Neural progenitor cell (in vitro differentiated cells): Measurements from ENCODE around the gene CDNF.

Experiments
- EZH2 ChIP-seq: fragments of 200-600 bp; sonication (generic); IDR thresholded peaks from 2 replicates; pipeline ENCODE4 v1.6.1; 2017; ENCODE audit warnings: antibody characterized with exemption, mild to moderate bottlenecking, moderate library complexity
- EZH2phosphoT487 ChIP-seq: fragments of 200-600 bp; sonication (generic); IDR thresholded peaks from 2 replicates; pipeline ENCODE4 v1.6.1; 2017; ENCODE audit warnings: antibody characterized with exemption
- TF ChIP-seq, protein P1 (sequence below): fragments of 200-600 bp; sonication (generic); IDR thresholded peaks from 2 replicates; pipeline ENCODE4 v1.5.1; 2017; ENCODE audit warnings: antibody characterized with exemption, mild to moderate bottlenecking

DNA sequence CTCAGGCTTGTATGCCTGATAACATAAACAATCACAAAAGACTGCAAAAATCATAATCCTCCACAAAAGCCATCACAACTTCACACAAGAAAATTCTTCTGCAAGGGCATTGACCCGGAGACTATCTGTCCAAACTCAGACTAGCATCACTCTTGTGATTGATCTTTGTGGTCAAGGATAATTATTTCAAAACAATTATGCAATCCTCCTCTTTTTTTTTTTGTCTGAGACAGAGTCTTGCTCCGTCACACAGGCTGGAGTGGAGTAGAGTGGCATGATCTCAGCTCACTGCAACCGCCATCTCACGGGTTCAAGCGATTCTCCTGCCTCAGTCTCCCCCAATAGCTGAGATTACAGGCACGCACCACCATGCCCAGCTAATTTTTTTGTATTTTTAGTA, 22.2 kb downstream of the CDNF start:
- TF ChIP-seq EZH2phosphoT487 (no peak), EZH2 (no peak)
- TF ChIP-seq, protein P1, sequence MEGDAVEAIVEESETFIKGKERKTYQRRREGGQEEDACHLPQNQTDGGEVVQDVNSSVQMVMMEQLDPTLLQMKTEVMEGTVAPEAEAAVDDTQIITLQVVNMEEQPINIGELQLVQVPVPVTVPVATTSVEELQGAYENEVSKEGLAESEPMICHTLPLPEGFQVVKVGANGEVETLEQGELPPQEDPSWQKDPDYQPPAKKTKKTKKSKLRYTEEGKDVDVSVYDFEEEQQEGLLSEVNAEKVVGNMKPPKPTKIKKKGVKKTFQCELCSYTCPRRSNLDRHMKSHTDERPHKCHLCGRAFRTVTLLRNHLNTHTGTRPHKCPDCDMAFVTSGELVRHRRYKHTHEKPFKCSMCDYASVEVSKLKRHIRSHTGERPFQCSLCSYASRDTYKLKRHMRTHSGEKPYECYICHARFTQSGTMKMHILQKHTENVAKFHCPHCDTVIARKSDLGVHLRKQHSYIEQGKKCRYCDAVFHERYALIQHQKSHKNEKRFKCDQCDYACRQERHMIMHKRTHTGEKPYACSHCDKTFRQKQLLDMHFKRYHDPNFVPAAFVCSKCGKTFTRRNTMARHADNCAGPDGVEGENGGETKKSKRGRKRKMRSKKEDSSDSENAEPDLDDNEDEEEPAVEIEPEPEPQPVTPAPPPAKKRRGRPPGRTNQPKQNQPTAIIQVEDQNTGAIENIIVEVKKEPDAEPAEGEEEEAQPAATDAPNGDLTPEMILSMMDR: no peak
